Activated CD4-positive, alpha-beta T cell treated with anti-CD3 and anti-CD28 coated beads, Interleukin-2, amount 10 ng/mL, durations not matched to agents 7 days and 5 days (primary cell): Measurements from ENCODE around the gene ERGIC3. TPM values are rescaled to one million over a fixed set of nuclear protein-coding genes. Genes with fewer than 3 reads are reported as not detected.

Experiments
- CTCF ChIA-PET: fragments of 350-600 bp; sonication (Branson Sonifier 250); formaldehyde crosslinking; loops from one replicate; lab custom pipeline; 2021; ENCODE audit warnings: antibody characterized with exemption; lab: Charles Lee
- POLR2A ChIA-PET: fragments of 350-600 bp; sonication (Branson Sonifier 250); formaldehyde crosslinking; loops from one replicate; lab custom pipeline; 2021; ENCODE audit warnings: antibody characterized with exemption; lab: Charles Lee
- DNase-seq: peaks from one replicate; pipeline ENCODE4 v3.0.0-alpha.2; 2020
- H3K27ac Mint-ChIP-seq: one replicate; pipeline ENCODE4 v1.8.0; 2021; ENCODE audit warnings: mild to moderate bottlenecking, moderate library complexity, mixed read lengths
- H3K27me3 Mint-ChIP-seq: one replicate; pipeline ENCODE4 v1.8.0; 2021; ENCODE audit warnings: mixed read lengths
- H3K36me3 Mint-ChIP-seq: one replicate; pipeline ENCODE4 v1.8.0; 2021; ENCODE audit warnings: low read depth, mixed read lengths
- H3K4me1 Mint-ChIP-seq: one replicate; pipeline ENCODE4 v1.8.0; 2021; ENCODE audit warnings: mixed read lengths
- H3K4me3 Mint-ChIP-seq: one replicate; pipeline ENCODE4 v1.8.0; 2021; ENCODE audit warnings: mild to moderate bottlenecking, moderate library complexity, mixed read lengths
- H3K9me3 Mint-ChIP-seq: one replicate; pipeline ENCODE4 v1.8.0; 2021; ENCODE audit warnings: mixed read lengths
- total RNA-seq, 2 experiments: library from RNA; stranded (reverse); gene quantifications; one replicate each; pipeline ENCODE4 v1.2.3, GENCODE V29; 2021

Gene ERGIC3
- total RNA-seq, 2 experiments from 2014 or later: 152 to 165 TPM

DNA sequence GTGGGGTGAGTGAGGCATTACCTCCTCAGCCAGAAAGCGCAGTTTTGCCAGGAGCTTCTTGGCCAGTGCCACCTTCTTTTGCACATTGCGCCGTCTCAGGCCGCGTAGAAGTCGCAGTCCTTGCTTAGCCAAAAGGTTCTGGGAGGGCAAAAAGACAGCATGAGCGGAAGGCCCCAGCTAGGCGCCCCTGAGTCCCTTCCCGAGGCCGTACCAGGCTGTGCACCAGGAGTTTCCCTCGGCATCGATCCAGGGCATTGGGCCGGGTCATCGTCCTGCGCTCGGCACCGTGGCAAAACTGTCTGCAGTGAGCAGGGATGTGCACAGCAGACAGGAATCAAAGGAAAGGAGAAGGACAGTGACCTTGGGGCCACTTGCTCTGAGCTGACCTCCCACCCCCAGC lies 53.6 kb downstream of the ERGIC3 start:
- Mint-ChIP-seq H3K27ac (no peak overlapping the region), H3K4me3 (no peak overlapping the region), H3K36me3 (no peaks in the 10 kb centered on the region), H3K9me3 (no peaks in the 10 kb centered on the region), H3K4me1 (no peaks in the 10 kb centered on the region), H3K27me3 (peaks cover 35% of the 10 kb centered on the region)
- ChIA-PET CTCF (interaction anchor here (0.6 to 1.6 kb wide), 4 partner anchors 11 to 442 kb away, joined by 3 to 4 read pairs (median 3); no protein-coding TSS in a partner anchor), POLR2A (no interaction called here)
- no peak for DNase-seq

DNA sequence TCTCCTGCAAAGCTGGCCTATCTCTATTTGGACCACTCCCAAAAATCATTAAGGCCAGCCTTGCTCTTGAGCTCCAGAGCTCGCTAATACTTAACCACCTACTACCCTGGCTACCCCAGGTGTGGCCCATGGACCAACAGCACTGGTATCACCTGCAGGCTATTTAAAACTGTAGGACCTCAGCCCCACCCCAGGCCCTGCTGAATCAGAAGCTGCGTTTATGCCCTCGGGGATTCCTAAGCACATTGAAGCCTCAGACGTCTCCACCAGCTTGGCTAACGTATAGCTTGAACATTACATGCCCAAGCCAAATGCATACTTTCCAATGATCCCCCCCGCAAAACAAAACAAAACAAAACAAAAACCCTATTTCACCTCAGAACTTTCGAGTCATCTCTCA lies 54.0 kb downstream of the ERGIC3 start:
- H3K9me3 Mint-ChIP-seq: no peaks in the 10 kb centered on the region
- H3K4me1 Mint-ChIP-seq: peaks cover 2% of the 10 kb centered on the region
- ChIA-PET CTCF (interaction anchor here (0.9 to 1.6 kb wide), 3 partner anchors 11 to 288 kb away, joined by 3 to 4 read pairs (median 3); no protein-coding TSS in a partner anchor), POLR2A (no interaction called here)
- H3K36me3 Mint-ChIP-seq: no peaks in the 10 kb centered on the region
- no peak for DNase-seq
- H3K4me3 Mint-ChIP-seq: no peak overlapping the region
- H3K27me3 Mint-ChIP-seq: peaks cover 39% of the 10 kb centered on the region
- no peak overlapping the region for H3K27ac Mint-ChIP-seq

- no peaks in the 10 kb centered on the region for H3K36me3 Mint-ChIP-seq
- peaks cover 47% of the 10 kb centered on the region for H3K27me3 Mint-ChIP-seq
- ChIA-PET CTCF (interaction anchor here (1.4 kb wide), 1 partner anchor 19 kb away, joined by 4 read pairs; no protein-coding TSS in a partner anchor), POLR2A (no interaction called here)
- peaks cover 9% of the 10 kb centered on the region for H3K4me1 Mint-ChIP-seq
- no peak overlapping the region for H3K27ac Mint-ChIP-seq
- no peak for DNase-seq
- H3K9me3 Mint-ChIP-seq: no peaks in the 10 kb centered on the region
- no peak overlapping the region for H3K4me3 Mint-ChIP-seq
These were observed 55.3 kb downstream of the ERGIC3 start for GRCh38 chr20:35597186-35597585.

- DNase-seq: no peak
- H3K4me1 Mint-ChIP-seq: peaks cover 10% of the 10 kb centered on the region
- no peaks in the 10 kb centered on the region for H3K36me3 Mint-ChIP-seq
- ChIA-PET POLR2A (no interaction called here), CTCF (interaction anchor here (0.8 to 1.4 kb wide), 4 partner anchors 8 to 21 kb away, joined by 3 to 4 read pairs (median 3); no protein-coding TSS in a partner anchor)
- peaks cover 53% of the 10 kb centered on the region for H3K27me3 Mint-ChIP-seq
- no peaks in the 10 kb centered on the region for H3K9me3 Mint-ChIP-seq
- H3K4me3 Mint-ChIP-seq: no peak overlapping the region
- no peak overlapping the region for H3K27ac Mint-ChIP-seq
These were observed 56.6 kb downstream of the ERGIC3 start for GRCh38 chr20:35598476-35598875.

GRCh38 chr20:35598899-35599775 lies 57.3 kb downstream of the ERGIC3 start:
- Mint-ChIP-seq H3K9me3 (no peaks in the 10 kb centered on the region), H3K36me3 (no peaks in the 10 kb centered on the region), H3K4me1 (peaks cover 10% of the 10 kb centered on the region), H3K27ac (no peak overlapping the region), H3K4me3 (no peak overlapping the region), H3K27me3 (peaks cover 53% of the 10 kb centered on the region)
- ChIA-PET CTCF (interaction anchor here (0.6 to 1.0 kb wide), 4 partner anchors 9 to 20 kb away, joined by 3 to 4 read pairs (median 3); no protein-coding TSS in a partner anchor), POLR2A (no interaction called here)
- DNase-seq: no peak

DNA sequence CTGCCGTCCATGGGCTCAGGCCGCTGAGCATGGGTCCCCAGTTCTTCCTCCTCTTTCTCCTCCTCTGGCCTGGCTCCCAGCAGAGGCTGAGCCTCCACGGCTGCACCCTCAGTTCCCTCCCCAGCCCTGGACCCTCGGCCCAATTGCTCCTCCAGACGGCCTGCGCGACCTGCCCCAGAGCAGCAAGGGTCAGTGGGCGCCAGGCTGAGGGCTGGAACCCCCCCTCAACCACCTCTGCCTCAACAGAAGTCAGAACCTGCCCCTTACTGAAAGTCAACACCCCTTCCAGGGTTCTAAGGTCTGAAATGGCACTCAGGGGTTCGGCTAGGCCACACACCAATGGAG lies 57.9 kb downstream of the ERGIC3 start:
- Mint-ChIP-seq H3K4me1 (peaks cover 10% of the 10 kb centered on the region), H3K36me3 (no peaks in the 10 kb centered on the region), H3K4me3 (no peak overlapping the region), H3K27me3 (peaks cover 53% of the 10 kb centered on the region), H3K9me3 (no peaks in the 10 kb centered on the region), H3K27ac (no peak overlapping the region)
- CTCF ChIA-PET: interaction anchor here (0.6 to 1.0 kb wide), 2 partner anchors 9 to 20 kb away, joined by 3 to 4 read pairs; no protein-coding TSS in a partner anchor
- POLR2A ChIA-PET: interaction anchor here (0.9 kb wide), 1 partner anchor 91 kb away, joined by 7 read pairs; no protein-coding TSS in a partner anchor
- no peak for DNase-seq

DNA sequence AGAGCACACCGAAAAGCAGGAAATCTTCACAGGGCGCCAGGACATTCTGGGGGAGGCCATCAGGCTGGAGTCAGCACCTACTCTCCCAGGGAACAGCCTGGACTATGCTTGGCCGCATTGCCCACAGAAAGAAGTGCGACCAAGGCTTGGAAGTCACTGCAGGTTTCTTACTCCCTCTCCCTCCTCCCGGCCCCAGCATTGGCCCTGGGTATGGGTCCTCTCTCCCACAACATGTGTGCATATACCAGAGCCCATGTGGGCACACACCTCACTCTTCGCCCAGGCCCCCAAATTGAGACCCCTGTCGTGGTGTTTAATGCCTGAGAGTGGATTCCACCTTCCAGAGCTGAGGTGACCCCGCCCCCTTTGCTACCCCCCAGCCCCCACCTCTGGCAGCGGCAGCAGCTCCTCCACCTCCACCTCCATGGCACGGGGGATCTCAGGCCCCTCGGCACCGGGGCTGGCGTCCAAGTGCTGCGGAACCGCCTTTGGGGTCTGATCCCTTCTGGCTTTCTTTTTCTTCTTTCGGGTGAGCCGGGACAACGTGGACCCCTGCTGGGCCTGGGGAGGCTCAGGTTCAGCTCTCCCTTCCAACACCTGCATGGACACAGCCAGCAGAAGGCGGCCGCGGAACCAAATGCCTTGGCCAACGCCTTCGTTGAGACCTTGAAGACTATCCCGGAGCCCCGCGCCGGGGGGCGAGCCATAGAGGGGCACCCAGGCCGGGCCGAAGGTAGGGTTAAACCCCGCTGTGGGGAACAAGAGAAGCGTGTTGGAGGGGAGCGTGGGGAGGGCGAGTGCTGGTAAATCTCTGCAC lies 58.5 kb downstream of the ERGIC3 start:
- ChIA-PET POLR2A (interaction anchor here (0.9 kb wide), 1 partner anchor 91 kb away, joined by 7 read pairs; no protein-coding TSS in a partner anchor), CTCF (interaction anchor here (1.4 to 1.9 kb wide), 2 partner anchors 15 to 19 kb away, joined by 4 read pairs; partner anchors contain the start of gene SPAG4)
- Mint-ChIP-seq H3K4me3 (peak overlapping the region; percentile 63), H3K27me3 (peaks cover 53% of the 10 kb centered on the region), H3K4me1 (peaks cover 10% of the 10 kb centered on the region), H3K9me3 (no peaks in the 10 kb centered on the region), H3K27ac (no peak overlapping the region), H3K36me3 (no peaks in the 10 kb centered on the region)
- no peak for DNase-seq

GRCh38 chr20:35600993-35601973 lies 59.4 kb downstream of the ERGIC3 start:
- no peaks in the 10 kb centered on the region for H3K36me3 Mint-ChIP-seq
- H3K4me3 Mint-ChIP-seq: peak overlapping the region; percentile 63
- H3K4me1 Mint-ChIP-seq: peaks cover 10% of the 10 kb centered on the region
- H3K9me3 Mint-ChIP-seq: no peaks in the 10 kb centered on the region
- H3K27me3 Mint-ChIP-seq: peaks cover 53% of the 10 kb centered on the region
- DNase-seq: peak; percentile 83
- ChIA-PET CTCF (interaction anchor here (0.5 to 1.9 kb wide), 9 partner anchors 8 to 1306 kb away, joined by 3 to 6 read pairs (median 3); partner anchors contain the start of genes SCAND1 and SPAG4), POLR2A (no interaction called here)
- no peak overlapping the region for H3K27ac Mint-ChIP-seq

GRCh38 chr20:35601990-35602389 lies 60.1 kb downstream of the ERGIC3 start:
- peak overlapping the region; percentile 63 for H3K4me3 Mint-ChIP-seq
- CTCF ChIA-PET: interaction anchor here (0.7 to 6.2 kb wide), 5 partner anchors 11 to 352 kb away, joined by 3 to 50 read pairs (median 4); partner anchors contain the start of genes SCAND1 and SPAG4
- H3K36me3 Mint-ChIP-seq: no peaks in the 10 kb centered on the region
- H3K9me3 Mint-ChIP-seq: no peaks in the 10 kb centered on the region
- no peak for DNase-seq
- peaks cover 47% of the 10 kb centered on the region for H3K27me3 Mint-ChIP-seq
- POLR2A ChIA-PET: no interaction called here
- H3K4me1 Mint-ChIP-seq: peaks cover 13% of the 10 kb centered on the region
- H3K27ac Mint-ChIP-seq: no peak overlapping the region

DNA sequence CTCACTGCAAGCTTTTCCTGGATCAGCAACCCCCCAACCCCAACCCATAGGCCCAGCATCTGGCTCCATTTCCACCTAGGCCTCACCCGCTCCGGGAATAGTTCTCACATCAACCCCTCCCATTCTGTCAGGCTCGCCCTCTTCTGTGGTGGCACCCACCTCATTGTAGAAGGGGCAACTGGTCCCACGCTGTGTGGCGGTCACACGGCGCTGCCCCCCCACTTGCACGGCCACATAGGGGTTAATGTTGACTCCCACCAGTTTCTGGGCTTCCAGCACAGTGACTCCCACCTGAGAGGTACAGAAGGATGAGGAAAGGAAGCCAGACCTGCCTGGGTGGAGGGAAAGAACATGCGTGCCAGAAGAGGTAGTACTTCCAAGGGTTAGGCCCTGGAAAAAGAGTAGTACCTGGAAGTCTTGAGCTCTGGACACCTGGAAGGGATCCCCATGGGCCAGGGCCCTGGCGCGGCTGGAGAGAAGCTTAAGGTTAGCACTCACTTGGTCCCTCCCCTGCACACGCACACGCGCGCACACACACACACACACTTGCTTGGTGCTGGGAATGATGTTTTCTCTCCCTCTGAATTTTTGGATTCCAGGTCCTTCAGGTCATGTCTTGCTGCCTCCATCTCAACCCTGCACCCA lies 61.1 kb downstream of the ERGIC3 start:
- H3K4me3 Mint-ChIP-seq: no peak overlapping the region
- CTCF ChIA-PET: interaction anchor here (0.7 to 6.2 kb wide), 5 partner anchors 14 to 352 kb away, joined by 3 to 50 read pairs (median 3); partner anchors contain the start of genes SCAND1 and SPAG4
- no peaks in the 10 kb centered on the region for H3K9me3 Mint-ChIP-seq
- POLR2A ChIA-PET: no interaction called here
- DNase-seq: no peak
- H3K27ac Mint-ChIP-seq: no peak overlapping the region
- H3K4me1 Mint-ChIP-seq: peaks cover 14% of the 10 kb centered on the region
- H3K27me3 Mint-ChIP-seq: peaks cover 37% of the 10 kb centered on the region
- H3K36me3 Mint-ChIP-seq: no peaks in the 10 kb centered on the region
